Ammon's horn (tissue), 1 donor: ENCODE measurements around the gene CARMIL1.

Experiments
- DNase-seq: peaks from one replicate; pipeline ENCODE4 v3.0.0-alpha.2; 2016; ENCODE audit warnings: low spot score

Gene CARMIL1

GRCh38 chr6:25477006-25477590 is 197.9 kb downstream of the CARMIL1 start:
- DNase-seq: no peak

- DNase-seq: no peak
Measured at GRCh38 chr6:25478973-25479372, 199.8 kb downstream of the CARMIL1 start.

- no peak for DNase-seq
Measured at GRCh38 chr6:25481267-25481666, 202.1 kb downstream of the CARMIL1 start.

GRCh38 chr6:25482996-25483395 is 203.8 kb downstream of the CARMIL1 start:
- DNase-seq: no peak

GRCh38 chr6:25483943-25484342 is 204.8 kb downstream of the CARMIL1 start:
- DNase-seq: no peak

GRCh38 chr6:25484900-25485299 is 205.7 kb downstream of the CARMIL1 start:
- DNase-seq: no peak

GRCh38 chr6:25485821-25486534 is 206.8 kb downstream of the CARMIL1 start:
- DNase-seq: no peak

GRCh38 chr6:25486550-25486949 is 207.4 kb downstream of the CARMIL1 start:
- no peak for DNase-seq

- no peak for DNase-seq
Measured at GRCh38 chr6:25487012-25487411, 207.8 kb downstream of the CARMIL1 start.

- no peak for DNase-seq
Measured at GRCh38 chr6:25488156-25488555, 209.0 kb downstream of the CARMIL1 start.

GRCh38 chr6:25489399-25489798 is 210.2 kb downstream of the CARMIL1 start:
- no peak for DNase-seq

- peak; percentile 77 for DNase-seq
Measured at GRCh38 chr6:25490018-25490801, 211.0 kb downstream of the CARMIL1 start.

GRCh38 chr6:25492951-25493350 is 213.8 kb downstream of the CARMIL1 start:
- DNase-seq: no peak

GRCh38 chr6:25494469-25494868 is 215.3 kb downstream of the CARMIL1 start:
- no peak for DNase-seq

- DNase-seq: peak; percentile 5
Measured at GRCh38 chr6:25497383-25498040, 218.3 kb downstream of the CARMIL1 start.

GRCh38 chr6:25498505-25498904 is 219.3 kb downstream of the CARMIL1 start:
- no peak for DNase-seq

GRCh38 chr6:25499615-25500235 is 220.6 kb downstream of the CARMIL1 start:
- DNase-seq: no peak

GRCh38 chr6:25503686-25504085 is 224.5 kb downstream of the CARMIL1 start:
- no peak for DNase-seq

- no peak for DNase-seq
Measured at GRCh38 chr6:25504661-25505060, 225.5 kb downstream of the CARMIL1 start.

GRCh38 chr6:25506020-25506419 is 226.8 kb downstream of the CARMIL1 start:
- DNase-seq: no peak

- DNase-seq: no peak
Measured at GRCh38 chr6:25508051-25508450, 228.9 kb downstream of the CARMIL1 start.

- no peak for DNase-seq
Measured at GRCh38 chr6:25511376-25511775, 232.2 kb downstream of the CARMIL1 start.
